Measurements from ENCODE around the gene CCDC12.

CCDC12 gene

DNA sequence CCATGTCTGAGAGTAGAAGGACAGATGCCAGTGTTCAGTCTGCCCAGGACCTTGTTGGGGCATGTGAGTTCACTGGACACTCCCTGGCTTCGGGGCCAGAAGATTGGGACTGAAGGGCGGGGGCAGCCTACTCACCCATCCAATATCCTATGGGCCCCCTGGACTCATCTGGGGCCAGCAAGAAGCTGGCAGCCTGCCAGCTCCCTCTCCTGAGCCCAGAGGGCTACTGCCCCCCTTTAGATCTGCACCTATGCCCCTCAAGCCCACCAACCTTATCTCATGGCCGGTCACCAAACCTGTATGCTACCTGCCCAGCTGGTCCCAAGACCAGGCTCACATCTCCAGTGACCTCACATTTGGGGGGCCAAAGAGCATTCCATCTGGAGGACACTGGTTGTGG lies 90.9 kb downstream of the CCDC12 start:
- DNase-seq = no peak

DNA sequence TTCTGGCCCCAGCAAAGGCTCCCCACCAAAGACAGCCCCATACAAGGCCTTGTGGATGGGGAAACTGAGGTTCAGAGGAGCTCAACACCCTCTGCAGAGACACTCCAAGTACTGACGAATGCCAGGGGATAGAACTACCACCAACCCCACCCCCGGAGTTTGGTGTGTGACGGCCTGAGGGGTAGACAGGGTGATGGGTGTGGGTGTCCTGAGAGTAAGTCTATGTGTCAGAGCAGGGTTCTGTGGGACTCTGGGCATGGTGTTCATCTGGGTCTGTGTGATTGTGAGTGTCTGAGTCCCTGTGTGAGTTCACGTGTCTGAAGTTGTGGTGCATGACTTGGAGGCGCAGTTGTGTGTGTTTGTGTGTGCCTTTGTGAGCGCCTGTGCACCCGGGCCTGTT lies 91.6 kb downstream of the CCDC12 start:
- DNase-seq = no peak

DNA sequence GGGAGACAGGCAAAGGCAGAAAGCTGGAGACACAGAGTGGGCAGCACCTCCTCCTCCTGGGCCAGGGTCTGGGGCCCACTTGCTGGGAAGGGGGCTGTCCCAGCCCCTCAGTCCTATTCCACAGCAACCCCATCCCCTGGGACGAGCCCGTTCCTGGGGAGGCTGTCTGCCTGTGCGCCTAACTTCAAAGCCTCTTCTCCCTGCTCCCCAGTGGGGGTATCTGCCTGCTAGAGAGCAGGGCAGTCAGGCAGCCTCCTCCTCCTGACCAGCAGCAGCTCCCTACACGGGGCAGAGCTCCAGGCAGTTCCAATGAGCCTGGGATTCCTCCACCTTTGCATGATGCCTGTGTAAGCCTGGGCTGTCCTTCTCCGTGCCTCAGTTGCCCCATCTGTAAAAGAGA lies 92.1 kb downstream of the CCDC12 start:
- no peak for DNase-seq

DNA sequence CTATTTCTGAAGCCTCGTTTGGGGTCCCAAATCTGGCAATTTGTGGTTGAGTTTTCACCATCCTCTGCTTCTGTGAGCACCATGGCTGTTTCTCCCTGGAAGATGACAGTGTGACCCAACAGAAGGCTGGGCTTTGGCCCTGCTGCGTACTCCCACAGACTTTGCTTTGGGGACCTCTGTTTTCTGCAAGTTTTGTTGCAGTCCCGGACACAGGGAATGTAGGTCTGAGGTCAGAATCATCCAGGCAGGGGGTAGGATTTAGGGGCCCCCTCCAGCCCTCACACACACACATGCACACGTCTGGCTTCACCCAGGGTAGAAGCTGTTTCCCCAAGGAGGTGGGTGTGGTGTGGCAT lies 92.7 kb downstream of the CCDC12 start:
- no peak for DNase-seq

DNA sequence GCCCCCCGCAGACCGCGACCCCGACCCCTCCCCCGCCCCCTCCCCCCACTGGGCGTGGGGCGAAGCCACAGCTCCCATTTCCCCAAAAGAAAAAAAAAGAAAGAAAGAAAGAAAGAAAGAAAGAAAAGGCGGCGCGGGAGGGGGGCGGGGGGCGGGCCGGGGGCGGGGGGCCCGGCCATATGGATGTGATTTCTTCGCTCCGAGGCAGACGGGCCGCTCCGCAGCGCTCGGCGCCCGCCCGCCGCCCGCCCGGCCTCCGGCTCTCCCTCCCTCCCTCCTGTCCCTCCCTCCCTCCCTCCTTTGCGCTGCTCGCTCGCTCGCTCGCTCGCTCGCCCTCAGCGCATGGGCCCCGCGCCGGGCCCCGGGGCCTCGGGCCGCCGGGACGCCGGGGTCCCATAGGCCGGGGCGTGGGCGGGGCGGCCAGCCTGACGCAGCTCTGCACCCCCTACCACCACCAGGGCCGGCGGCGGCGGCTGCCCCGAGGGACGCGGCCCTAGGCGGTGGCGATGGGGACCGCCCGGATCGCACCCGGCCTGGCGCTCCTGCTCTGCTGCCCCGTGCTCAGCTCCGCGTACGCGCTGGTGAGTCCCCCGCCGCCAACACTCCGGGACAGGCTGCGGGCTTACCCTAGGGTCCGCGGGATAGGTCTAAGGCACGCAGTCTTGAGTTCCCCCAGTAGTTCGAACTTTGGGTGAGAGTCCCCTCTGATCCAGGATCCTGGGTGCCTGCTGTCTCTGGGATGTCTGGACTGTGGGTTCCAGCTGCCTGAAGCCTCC lies 93.3 kb downstream of the CCDC12 start:
- peak; percentile 8 for DNase-seq

DNA sequence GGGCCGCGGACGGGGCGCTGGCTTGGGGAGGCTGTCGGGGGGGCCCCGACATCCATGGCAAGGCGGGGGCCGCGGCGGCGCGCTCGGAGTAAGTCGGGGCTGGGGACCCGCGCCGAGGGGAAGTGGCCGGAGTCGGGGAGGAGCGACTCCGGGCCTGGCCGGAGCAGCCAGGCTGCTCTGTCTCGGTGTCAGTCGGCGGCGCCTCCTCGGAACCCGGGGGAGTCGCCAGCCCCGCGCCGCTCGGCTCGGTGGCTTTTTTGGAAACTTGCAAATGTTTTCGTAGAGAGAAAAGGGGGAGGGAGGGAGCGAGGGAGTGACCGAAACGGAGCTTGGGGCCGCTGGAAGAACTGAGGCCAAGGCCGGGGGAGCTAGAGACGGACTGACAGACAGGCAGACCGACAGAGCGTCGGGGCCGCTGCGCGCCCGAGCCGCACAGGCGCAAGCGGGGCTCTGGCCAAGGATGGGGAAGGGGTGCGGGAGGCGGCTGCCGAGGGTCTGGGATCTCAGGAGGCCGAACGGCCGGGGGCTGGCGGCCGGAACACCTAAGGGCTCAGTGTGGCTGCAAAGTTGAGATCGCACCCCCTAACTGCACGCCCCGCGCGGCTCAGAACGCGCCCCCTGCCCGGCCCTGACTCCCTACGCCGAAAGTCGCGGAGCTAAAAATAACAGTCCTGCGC lies 94.0 kb downstream of the CCDC12 start:
- DNase-seq = no peak

DNA sequence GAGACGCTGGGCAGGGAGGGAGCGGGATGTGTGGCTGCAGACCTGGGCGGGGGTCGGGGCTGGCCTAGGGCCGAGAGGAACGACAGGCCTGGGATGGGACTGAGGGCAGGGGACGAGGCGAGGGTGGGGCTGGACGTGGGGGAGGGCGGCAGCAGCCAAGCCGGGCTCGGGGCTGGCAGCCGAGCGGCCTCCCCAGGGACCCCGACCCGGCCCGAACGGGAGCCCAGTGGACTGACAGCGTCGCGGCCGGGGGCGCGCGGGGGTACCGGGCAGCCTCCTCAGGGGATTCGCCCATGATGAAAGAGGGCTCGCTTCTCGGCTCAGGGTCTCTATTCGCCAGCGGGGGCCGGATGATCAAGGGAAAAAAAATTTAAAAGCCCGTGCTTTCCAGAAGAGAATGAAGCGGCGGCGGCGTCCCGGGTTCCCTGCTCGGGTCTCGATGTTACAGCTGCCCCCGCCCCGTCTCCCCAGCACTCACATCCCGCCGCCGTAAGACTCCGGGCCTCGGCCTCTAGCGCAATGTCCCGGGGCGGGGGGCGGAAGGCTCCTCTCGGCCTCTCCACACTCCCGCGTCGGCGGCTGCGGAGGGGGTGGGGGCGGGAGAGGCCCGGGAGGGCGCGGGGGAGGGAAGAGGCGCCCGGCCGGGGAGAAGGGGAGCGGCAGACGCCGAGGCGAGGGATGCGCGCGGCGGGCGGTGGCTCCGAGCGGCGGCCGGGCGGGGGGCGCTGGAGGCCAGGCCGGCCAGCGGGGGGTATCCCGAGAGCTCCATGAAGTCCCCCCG lies 94.8 kb downstream of the CCDC12 start:
- DNase-seq = no peak

DNA sequence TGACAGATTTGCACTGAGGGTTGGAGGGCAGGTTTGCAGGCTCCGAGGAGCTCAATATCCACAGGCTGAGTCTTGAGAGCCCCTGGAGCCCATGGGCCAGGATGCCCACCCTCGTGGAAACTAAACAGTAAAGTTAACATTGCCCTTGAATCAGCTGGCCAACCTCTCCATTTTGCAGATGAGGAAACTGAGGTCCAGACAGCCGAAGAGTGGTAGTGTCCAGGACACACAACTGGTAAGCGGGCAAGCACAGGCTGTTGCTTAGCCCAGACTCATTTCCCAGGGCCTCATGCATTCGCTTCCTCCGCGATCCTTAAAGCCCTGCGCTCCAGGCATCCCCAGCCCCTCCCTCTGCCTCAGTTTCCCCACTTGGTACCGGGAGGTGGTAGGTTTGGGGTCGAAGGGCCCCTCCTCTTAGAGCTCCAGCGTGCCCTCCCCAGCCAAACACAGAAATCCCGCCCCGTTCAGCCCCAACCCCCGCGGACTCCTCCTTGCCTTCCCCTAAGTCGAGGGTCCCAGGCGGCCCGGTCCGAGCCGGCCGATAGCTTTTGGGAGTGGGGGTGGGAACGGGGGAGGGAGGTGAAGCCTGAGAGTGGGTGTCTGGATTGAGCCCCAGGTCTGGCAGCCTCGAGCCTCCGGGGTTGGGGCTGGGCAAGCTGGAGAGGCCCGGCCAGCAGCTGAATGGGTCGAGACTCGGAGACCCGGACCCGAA lies 95.5 kb downstream of the CCDC12 start:
- no peak for DNase-seq

DNA sequence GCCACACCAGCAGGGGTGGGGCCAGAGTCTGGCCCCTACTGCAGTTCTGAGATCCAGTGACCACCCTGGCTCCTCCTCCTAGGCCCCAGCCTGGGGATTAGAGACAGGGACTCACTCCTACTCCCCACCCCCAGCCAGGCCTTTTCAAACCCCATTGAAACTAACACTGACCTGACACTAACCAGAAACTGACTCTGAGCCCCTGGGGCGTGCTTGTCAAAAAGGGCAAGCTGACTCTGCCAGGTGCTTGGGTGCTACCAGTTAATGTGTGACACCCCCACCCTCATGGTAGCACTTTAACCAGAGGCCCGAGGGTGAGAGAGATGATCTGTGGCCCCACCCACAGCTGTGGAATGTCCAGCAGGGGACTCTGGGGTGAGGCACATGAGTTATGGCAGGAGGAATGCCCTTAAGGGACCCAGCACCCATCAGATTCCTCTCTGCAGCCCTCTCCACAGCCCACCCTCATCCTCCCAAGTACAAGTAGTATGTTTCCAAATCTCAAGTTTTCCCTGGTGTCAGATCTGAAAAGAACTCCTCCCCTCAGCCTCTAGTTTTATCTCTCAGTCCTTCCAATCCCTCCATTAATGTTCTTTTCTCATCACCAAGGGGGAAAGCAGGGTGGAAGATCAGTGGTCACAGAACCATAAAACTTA lies 97.6 kb downstream of the CCDC12 start:
- no peak for DNase-seq

DNA sequence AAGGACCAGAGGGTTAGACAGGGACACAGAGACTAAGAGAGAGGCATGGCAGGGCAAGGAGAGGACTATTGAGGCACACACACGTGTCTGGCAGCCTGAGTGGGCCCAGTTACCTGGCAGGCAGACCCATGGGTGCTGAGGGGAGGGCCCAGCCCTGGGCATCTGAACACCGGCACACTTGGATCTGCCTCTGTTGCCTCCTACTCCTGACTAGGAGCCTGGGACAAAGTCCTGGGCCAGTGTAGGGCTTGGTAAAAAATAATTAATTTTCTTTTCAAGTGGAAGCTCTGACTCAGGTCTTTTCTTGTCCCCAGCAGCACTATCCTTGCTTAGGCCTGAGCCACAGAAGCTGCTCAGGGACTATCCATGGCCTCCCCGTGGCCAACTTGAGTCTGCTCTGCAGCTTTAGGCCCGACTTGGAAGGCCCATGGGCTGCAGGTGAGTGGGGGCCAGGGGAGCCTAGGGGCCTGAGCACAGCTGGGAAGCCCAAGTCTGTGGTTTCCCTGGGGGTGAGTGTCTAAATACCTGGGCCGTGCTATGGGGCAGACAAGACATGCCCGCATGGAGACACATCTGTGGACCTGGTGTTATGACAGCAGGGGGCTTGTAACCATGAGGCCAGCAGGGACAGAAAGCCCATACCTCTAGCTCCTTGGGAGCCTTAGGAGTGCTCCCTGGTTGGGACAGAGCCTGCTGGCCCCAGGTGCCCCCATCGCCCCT lies 99.0 kb downstream of the CCDC12 start, which contains the start of gene PTH1R:
Gene PTH1R, plus strand, starts transcription at position 316 of the 720 bp plus-strand sequence. CDS start 5,839 bp downstream, outside the sequence.
- no peak for DNase-seq

DNA sequence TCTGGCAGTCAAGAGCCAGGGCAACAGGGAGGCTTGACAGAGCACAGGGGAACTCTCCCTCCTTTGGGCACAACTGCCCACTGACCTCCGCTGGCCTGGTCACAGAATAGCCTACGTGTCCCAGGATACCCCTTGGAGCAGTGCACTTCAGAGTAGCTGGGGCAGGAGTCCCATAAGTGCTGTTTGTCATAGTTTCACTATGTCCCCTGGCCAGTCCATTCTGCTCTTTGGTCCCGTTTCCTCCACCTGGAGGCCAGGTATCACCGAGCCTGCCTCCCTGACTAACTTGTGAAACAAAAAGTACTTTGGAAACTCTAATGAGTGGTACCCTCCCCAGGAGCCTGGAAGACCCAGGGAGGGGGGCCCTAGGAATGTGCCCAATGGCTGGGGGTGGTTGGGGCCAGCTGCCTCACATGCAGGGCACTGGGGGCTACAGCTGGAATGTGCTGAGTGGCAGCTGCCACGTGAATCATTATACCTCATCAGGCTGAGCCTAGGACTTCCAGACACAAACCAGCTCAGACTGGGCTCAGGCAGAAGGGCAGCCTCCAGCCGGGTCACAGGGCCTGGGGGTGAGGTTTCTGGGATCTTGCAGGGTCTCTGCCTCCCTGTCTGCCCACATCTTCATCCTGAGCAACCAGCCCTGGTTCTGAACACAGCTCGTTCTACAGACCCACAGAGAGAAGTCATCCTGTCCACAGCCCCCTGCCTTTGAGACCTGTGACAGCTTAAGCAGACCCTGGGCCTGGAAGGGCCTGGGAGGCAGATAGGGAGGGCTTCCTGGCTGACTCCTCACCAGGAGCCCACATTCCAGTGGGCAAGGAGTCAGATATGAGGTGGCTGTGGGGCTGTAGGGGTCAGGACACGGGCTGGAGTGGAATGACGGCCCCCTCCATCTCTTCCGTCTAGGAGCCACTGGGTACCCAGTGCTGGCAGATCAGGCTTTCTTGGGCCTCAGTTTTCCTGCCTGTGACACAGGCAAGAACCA lies 99.9 kb downstream of the CCDC12 start:
- DNase-seq = no peak

DNA sequence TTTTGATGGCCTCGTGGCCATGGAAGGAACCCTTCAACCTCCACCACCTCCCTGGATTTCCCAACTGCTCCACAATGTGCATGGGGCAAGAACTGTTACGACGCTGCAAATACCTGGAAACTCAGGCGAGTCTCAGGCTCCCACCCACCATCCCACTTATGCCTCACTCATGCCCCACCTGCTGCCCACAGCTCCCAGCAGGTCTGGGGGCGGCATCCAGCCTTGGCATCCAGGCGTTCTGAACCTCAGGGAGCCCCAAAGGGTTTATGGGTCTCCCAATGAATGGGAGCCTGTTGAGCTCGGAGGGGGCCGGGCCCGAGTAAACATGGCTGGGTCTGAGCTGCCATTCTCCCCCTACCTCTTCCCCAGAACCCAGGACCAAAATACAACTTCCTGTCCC lies 101.0 kb downstream of the CCDC12 start:
- no peak for DNase-seq

DNA sequence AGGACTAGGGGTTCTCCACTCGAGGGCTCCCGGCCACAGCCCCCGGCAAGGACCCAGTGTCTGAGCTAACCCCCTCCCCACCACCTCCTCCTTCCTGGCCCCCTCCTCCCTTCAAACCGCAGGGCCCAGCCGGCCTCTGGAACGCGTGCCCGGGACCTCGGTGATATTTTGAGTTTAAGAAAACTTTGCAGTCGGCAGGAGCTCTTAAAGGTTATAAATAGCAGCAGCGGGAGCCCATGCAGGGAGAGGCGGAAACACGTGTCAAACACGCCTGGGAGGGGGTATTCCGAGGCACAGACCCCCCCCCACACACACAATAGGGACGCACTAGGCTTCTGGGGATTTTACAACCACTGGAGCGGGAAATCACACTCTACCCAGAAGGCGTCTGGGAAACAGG lies 102.1 kb downstream of the CCDC12 start:
- DNase-seq = no peak

DNA sequence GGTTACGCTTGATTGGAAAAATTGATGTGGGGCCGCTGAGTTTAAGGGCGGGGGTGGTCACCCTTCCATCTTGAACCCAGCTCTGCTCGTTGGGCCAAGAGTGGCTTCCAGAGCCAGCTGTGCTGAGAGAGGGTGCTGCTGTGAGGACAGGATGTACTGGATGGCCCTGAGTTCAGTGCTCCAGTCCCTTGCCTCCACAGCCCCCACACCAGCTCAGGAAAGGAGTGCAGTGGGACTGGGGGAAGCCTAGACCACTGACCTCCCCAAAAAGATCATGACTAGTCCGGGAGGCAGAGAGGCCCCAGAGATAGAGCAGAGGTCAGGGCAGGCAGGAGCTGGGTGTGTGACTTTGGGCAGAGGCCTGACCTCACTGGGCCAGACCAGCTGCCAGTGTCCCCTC lies 103.0 kb downstream of the CCDC12 start:
- no peak for DNase-seq

Measured in activated CD4-positive, alpha-beta T cell treated with anti-CD3 and anti-CD28 coated beads, Interleukin-2, amount 50 U/mL, for 16 hours (primary cell).